CD4-positive, CD25-positive, alpha-beta regulatory T cell (primary cell): ENCODE results near the gene MUC5AC. TPM values are rescaled to one million over a fixed set of nuclear protein-coding genes. Genes with fewer than 3 reads are reported as not detected.

Source experiments
- ATAC-seq, 2 donors: fragments of 150-1000 bp; cut with Tn5 transposase; one replicate each; pipeline ENCODE4 v1.10.0; 2021; ENCODE audit warnings: low read depth in 2 of 2, moderate number of reproducible peaks in 2 of 2, moderate library complexity in 1 of 2
- DNase-seq, 3 donors: peaks; one replicate each; pipeline versions ENCODE4 v3.0.0 to v3.0.0-alpha.2; 2012 to 2022; ENCODE audit warnings: mixed read lengths in 1 of 3
- H3K27ac ChIP-seq: one replicate; pipeline ENCODE4 v1.7.0; 2013; ENCODE audit warnings: mild to moderate bottlenecking, low read length; ENCODE audit not compliant: insufficient read depth, poor library complexity, severe bottlenecking
- H3K27me3 ChIP-seq: one replicate; pipeline ENCODE4 v1.7.0; 2013; ENCODE audit warnings: low read length; ENCODE audit not compliant: control insufficient read depth, insufficient read depth
- H3K36me3 ChIP-seq: one replicate; pipeline ENCODE4 v1.7.0; 2013; ENCODE audit warnings: mild to moderate bottlenecking, low read length, moderate library complexity; ENCODE audit not compliant: control insufficient read depth, insufficient read depth
- H3K4me1 ChIP-seq: 2 replicates; pipeline ENCODE4 v1.7.0; 2013; ENCODE audit warnings: mild to moderate bottlenecking, low read length; ENCODE audit not compliant: insufficient read depth, control insufficient read depth, poor library complexity, severe bottlenecking
- H3K4me3 ChIP-seq: one replicate; pipeline ENCODE4 v1.7.0; 2013; ENCODE audit warnings: low read depth, mild to moderate bottlenecking, low read length, moderate library complexity
- H3K9me3 ChIP-seq, 2 experiments: 1 replicate in 1 of 2; 2 replicates in 1 of 2; pipeline ENCODE4 v1.7.0; 2013; ENCODE audit warnings: low read length in 2 of 2, mild to moderate bottlenecking in 1 of 2, moderate library complexity in 1 of 2; ENCODE audit not compliant: control insufficient read depth in 2 of 2
- H3K27ac Mint-ChIP-seq, 3 donors: one replicate each; pipeline ENCODE4 v1.8.0; 2020 to 2022; ENCODE audit warnings: mild to moderate bottlenecking in 3 of 3, mixed read lengths in 3 of 3, moderate library complexity in 2 of 3
- H3K27me3 Mint-ChIP-seq: one replicate; pipeline ENCODE4 v1.8.0; 2022; ENCODE audit warnings: mild to moderate bottlenecking, mixed read lengths
- H3K36me3 Mint-ChIP-seq: one replicate; pipeline ENCODE4 v1.8.0; 2020; ENCODE audit warnings: mixed read lengths
- H3K4me1 Mint-ChIP-seq, 4 donors: one replicate each; pipeline ENCODE4 v1.8.0; 2020 to 2022; ENCODE audit warnings: mixed read lengths in 4 of 4, mild to moderate bottlenecking in 1 of 4
- H3K4me3 Mint-ChIP-seq, 4 donors: one replicate each; pipeline ENCODE4 v1.8.0; 2020 to 2022; ENCODE audit warnings: mild to moderate bottlenecking in 4 of 4, mixed read lengths in 4 of 4, moderate library complexity in 3 of 4
- H3K9me3 Mint-ChIP-seq, 7 donors: one replicate each; pipeline ENCODE4 v1.8.0; 2020 to 2022; ENCODE audit warnings: mixed read lengths in 7 of 7, mild to moderate bottlenecking in 3 of 7, moderate library complexity in 2 of 7
- polyA plus RNA-seq, 4 donors: library from polyadenylated mRNA; unstranded; fragments of 300-500 nt; fragmentation: Illumina TruSeq; gene quantifications; one replicate each; pipeline ENCODE4 v1.2.3, GENCODE V29; 2021
- total RNA-seq: library from RNA; stranded (reverse); gene quantifications from one replicate; pipeline ENCODE4 v1.2.3, GENCODE V29; 2022

The MUC5AC gene
- total and polyA plus RNA-seq, 5 donors from 2014 or later = not detected

- H3K9me3 ChIP-seq = peaks cover 0 to 1% of the 10 kb centered on the region in 2 experiments
- no peak for DNase-seq
- no peak overlapping the region for H3K4me3 Mint-ChIP-seq
- H3K9me3 Mint-ChIP-seq = peaks cover 0 to 4% (median 0%) of the 10 kb centered on the region in 7 donors
- no peak for ATAC-seq
- H3K4me1 Mint-ChIP-seq = no peaks in the 10 kb centered on the region
- H3K36me3 ChIP-seq = no peaks in the 10 kb centered on the region
- no peaks in the 10 kb centered on the region for H3K27me3 Mint-ChIP-seq
- no peaks in the 10 kb centered on the region for H3K4me1 ChIP-seq
- H3K36me3 Mint-ChIP-seq = no peaks in the 10 kb centered on the region
- H3K4me3 ChIP-seq = no peak overlapping the region
- no peak overlapping the region for H3K27ac Mint-ChIP-seq
- H3K27me3 ChIP-seq = no peaks in the 10 kb centered on the region
- no peak overlapping the region for H3K27ac ChIP-seq
Observed at GRCh38 chr11:1119604-1120146, 38.1 kb upstream of the MUC5AC start.

- peaks cover 0 to 4% (median 0%) of the 10 kb centered on the region in 7 donors for H3K9me3 Mint-ChIP-seq
- no peaks in the 10 kb centered on the region for H3K36me3 ChIP-seq
- DNase-seq = no peak
Observed at GRCh38 chr11:1120532-1121330, 37.0 kb upstream of the MUC5AC start.

GRCh38 chr11:1121331-1121812 is 36.4 kb upstream of the MUC5AC start:
- no peak overlapping the region for H3K4me3 Mint-ChIP-seq
- no peak for ATAC-seq
- DNase-seq = no peak

More at GRCh38 chr11:1120532-1121330, 37.0 kb upstream of the MUC5AC start:
- Mint-ChIP-seq H3K27ac (no peak overlapping the region), H3K4me1 (no peaks in the 10 kb centered on the region), H3K4me3 (no peak overlapping the region), H3K27me3 (no peaks in the 10 kb centered on the region), H3K36me3 (no peaks in the 10 kb centered on the region)
- no peaks in the 10 kb centered on the region for H3K4me1 ChIP-seq
- peaks cover 0 to 1% of the 10 kb centered on the region in 2 experiments for H3K9me3 ChIP-seq
- no peak overlapping the region for H3K27ac ChIP-seq
- no peak for ATAC-seq
- no peaks in the 10 kb centered on the region for H3K27me3 ChIP-seq
- no peak overlapping the region for H3K4me3 ChIP-seq

GRCh38 chr11:1121813-1122663 is 35.7 kb upstream of the MUC5AC start:
- Mint-ChIP-seq H3K4me1 (no peaks in the 10 kb centered on the region), H3K4me3 (no peak overlapping the region), H3K27me3 (no peaks in the 10 kb centered on the region), H3K36me3 (no peaks in the 10 kb centered on the region), H3K27ac (no peak overlapping the region), H3K9me3 (peaks cover 0 to 4% (median 0%) of the 10 kb centered on the region in 7 donors)
- Histone ChIP-seq H3K27ac (no peak overlapping the region), H3K9me3 (peaks cover 0 to 1% of the 10 kb centered on the region in 2 experiments), H3K4me3 (no peak overlapping the region), H3K36me3 (no peaks in the 10 kb centered on the region), H3K27me3 (no peaks in the 10 kb centered on the region), H3K4me1 (no peaks in the 10 kb centered on the region)
- DNase-seq = no peak
- no peak for ATAC-seq

More at GRCh38 chr11:1121331-1121812, 36.4 kb upstream of the MUC5AC start:
- no peak overlapping the region for H3K27ac ChIP-seq
- no peaks in the 10 kb centered on the region for H3K27me3 Mint-ChIP-seq
- no peaks in the 10 kb centered on the region for H3K36me3 ChIP-seq
- peaks cover 0 to 4% (median 0%) of the 10 kb centered on the region in 7 donors for H3K9me3 Mint-ChIP-seq
- H3K4me1 Mint-ChIP-seq = no peaks in the 10 kb centered on the region
- no peaks in the 10 kb centered on the region for H3K27me3 ChIP-seq
- H3K36me3 Mint-ChIP-seq = no peaks in the 10 kb centered on the region
- H3K4me1 ChIP-seq = no peaks in the 10 kb centered on the region
- no peak overlapping the region for H3K4me3 ChIP-seq
- H3K9me3 ChIP-seq = peaks cover 0 to 1% of the 10 kb centered on the region in 2 experiments
- no peak overlapping the region for H3K27ac Mint-ChIP-seq

GRCh38 chr11:1122664-1123002 is 35.1 kb upstream of the MUC5AC start:
- ATAC-seq (no peak), DNase-seq (no peak)
- Mint-ChIP-seq H3K27me3 (no peaks in the 10 kb centered on the region), H3K36me3 (no peaks in the 10 kb centered on the region), H3K27ac (no peak overlapping the region), H3K4me1 (no peaks in the 10 kb centered on the region), H3K9me3 (peaks cover 0 to 4% (median 1%) of the 10 kb centered on the region in 7 donors), H3K4me3 (no peak overlapping the region)
- Histone ChIP-seq H3K4me3 (no peak overlapping the region), H3K9me3 (peaks cover 0 to 1% of the 10 kb centered on the region in 2 experiments), H3K27ac (no peak overlapping the region), H3K4me1 (no peaks in the 10 kb centered on the region), H3K27me3 (no peaks in the 10 kb centered on the region), H3K36me3 (no peaks in the 10 kb centered on the region)

- Mint-ChIP-seq H3K27me3 (no peaks in the 10 kb centered on the region), H3K4me3 (no peak overlapping the region), H3K4me1 (no peaks in the 10 kb centered on the region), H3K36me3 (no peaks in the 10 kb centered on the region), H3K9me3 (peaks cover 0 to 4% (median 1%) of the 10 kb centered on the region in 7 donors), H3K27ac (no peak overlapping the region)
- Histone ChIP-seq H3K9me3 (peaks cover 0 to 1% of the 10 kb centered on the region in 2 experiments), H3K36me3 (no peaks in the 10 kb centered on the region), H3K4me1 (no peaks in the 10 kb centered on the region), H3K4me3 (no peak overlapping the region), H3K27ac (no peak overlapping the region), H3K27me3 (no peaks in the 10 kb centered on the region)
- DNase-seq (peak in 1 of 3 donors; percentile 45), ATAC-seq (no peak)
Observed at GRCh38 chr11:1123970-1124369, 33.8 kb upstream of the MUC5AC start.

- Mint-ChIP-seq H3K27ac (no peak overlapping the region), H3K4me1 (no peaks in the 10 kb centered on the region), H3K27me3 (no peaks in the 10 kb centered on the region), H3K9me3 (peaks cover 0 to 4% (median 1%) of the 10 kb centered on the region in 7 donors), H3K36me3 (no peaks in the 10 kb centered on the region), H3K4me3 (no peak overlapping the region)
- DNase-seq (peak in 1 of 3 donors; percentile 27), ATAC-seq (no peak)
- Histone ChIP-seq H3K4me1 (no peaks in the 10 kb centered on the region), H3K36me3 (no peaks in the 10 kb centered on the region), H3K4me3 (no peak overlapping the region), H3K27ac (no peak overlapping the region), H3K27me3 (no peaks in the 10 kb centered on the region), H3K9me3 (peaks cover 0 to 1% of the 10 kb centered on the region in 2 experiments)
Observed at GRCh38 chr11:1125803-1126202, 31.9 kb upstream of the MUC5AC start.
